Endothelial cell of umbilical vein (primary cell): ENCODE measurements around the gene MIPEP. TPM values are rescaled to one million over a fixed set of nuclear protein-coding genes. Genes with fewer than 3 reads are reported as not detected.

Experiments used
- BruUV-seq: library from RNA; stranded (reverse); fragments of 400-500 nt; replicated peaks from 2 replicates; lab custom pipeline; 2021; lab: Mats Ljungman, UMichigan
- CTCF ChIA-PET: fragments of 300-600, 350-600 bp; sonication (Branson Sonifier 250); formaldehyde crosslinking; loops from one replicate; lab custom pipeline; 2021; ENCODE audit warnings: antibody characterized with exemption, inconsistent platforms; lab: Charles Lee
- POLR2A ChIA-PET: fragments of 300-600, 350-600 bp; sonication (Branson Sonifier 250); formaldehyde crosslinking; loops from one replicate; lab custom pipeline; 2021; ENCODE audit warnings: antibody characterized with exemption, inconsistent platforms; lab: Charles Lee
- DNase-seq: peaks from one replicate; pipeline ENCODE4 v3.0.0-alpha.2; 2011; ENCODE audit warnings: low read depth, low spot score
- FAIRE-seq: peaks from 2 replicates; lab custom pipeline; 2011; peaks lifted over from hg19 to GRCh38; lab: Jason Lieb, UNC
- H2AFZ ChIP-seq: 2 replicates; pipeline ENCODE4 v1.6.0; 2012; ENCODE audit warnings: low read depth, low read length, control low read depth, inconsistent platforms
- H3K27ac ChIP-seq: 2 replicates; pipeline ENCODE4 v1.5.1; 2011; ENCODE audit warnings: low read depth, mild to moderate bottlenecking, control low read depth, low read length, moderate library complexity; ENCODE audit not compliant: insufficient read depth
- H3K27me3 ChIP-seq, 2 experiments: 2 replicates each; pipeline versions ENCODE4 v1.6.0 to v1.6.1; 2011; ENCODE audit warnings: low read length in 2 of 2, mixed read lengths in 1 of 2; ENCODE audit not compliant: control insufficient read depth in 2 of 2, insufficient read depth in 2 of 2
- H3K36me3 ChIP-seq, 2 experiments: 2 replicates in 1 of 2; 3 replicates in 1 of 2; pipeline ENCODE4 v1.5.1; 2011; ENCODE audit warnings: low read length in 2 of 2, mild to moderate bottlenecking in 1 of 2, moderate library complexity in 1 of 2; ENCODE audit not compliant: control insufficient read depth in 2 of 2, insufficient read depth in 2 of 2; ENCODE audit errors: extremely low read depth in 1 of 2
- H3K4me1 ChIP-seq: 3 replicates; pipeline ENCODE4 v1.5.1; 2011; ENCODE audit warnings: mild to moderate bottlenecking, low read length; ENCODE audit not compliant: control insufficient read depth, insufficient read depth; ENCODE audit errors: extremely low read depth
- H3K4me2 ChIP-seq: 2 replicates; pipeline ENCODE4 v1.6.1; 2011; ENCODE audit warnings: low read length, control low read depth, mixed read lengths; ENCODE audit not compliant: insufficient read depth
- H3K4me3 ChIP-seq, 3 experiments: fragments of 200-600 bp in 1 of 3; sonication (generic), shearing (Covaris generic) in 1 of 3; replicated peaks in 1 of 3; 2 replicates each; pipeline ENCODE4 v1.5.1; 2011 to 2016; ENCODE audit warnings: control low read depth in 3 of 3, low read length in 3 of 3, mild to moderate bottlenecking in 2 of 3, inconsistent platforms in 1 of 3, low read depth in 1 of 3, moderate library complexity in 1 of 3; ENCODE audit not compliant: insufficient read depth in 1 of 3
- H3K79me2 ChIP-seq: 2 replicates; pipeline ENCODE4 v1.6.0; 2012; ENCODE audit warnings: low read length, inconsistent platforms; ENCODE audit not compliant: control insufficient read depth, insufficient read depth
- H3K9ac ChIP-seq: replicated peaks from 2 replicates; pipeline ENCODE3; 2011; ENCODE audit warnings: low read length, control low read depth; ENCODE audit not compliant: insufficient read depth; ENCODE audit errors: extremely low read depth
- H3K9me1 ChIP-seq: replicated peaks from 3 replicates; pipeline ENCODE4 v1.6.0; 2011; ENCODE audit warnings: mild to moderate bottlenecking, low read length; ENCODE audit not compliant: control insufficient read depth, insufficient read depth; ENCODE audit errors: extremely low read depth
- H3K9me3 ChIP-seq: replicated peaks from 2 replicates; pipeline ENCODE4 v1.5.1; 2012; ENCODE audit warnings: low read length, inconsistent platforms; ENCODE audit not compliant: control insufficient read depth, insufficient read depth
- H4K20me1 ChIP-seq: replicated peaks from 2 replicates; pipeline ENCODE3; 2011; ENCODE audit warnings: mild to moderate bottlenecking, low read length; ENCODE audit not compliant: control insufficient read depth, insufficient read depth; ENCODE audit errors: extremely low read depth
- CTCF ChIP-seq, 2 donors: IDR thresholded peaks; 1 replicate in 1 of 2; 2 replicates in 1 of 2; pipeline ENCODE4 v1.5.1; 2011; ENCODE audit warnings: low read length in 2 of 2, mild to moderate bottlenecking in 2 of 2, moderate library complexity in 2 of 2, control low read depth in 1 of 2, inconsistent platforms in 1 of 2, low read depth in 1 of 2; ENCODE audit not compliant: insufficient read depth in 1 of 2; ENCODE audit errors: extremely low read depth in 1 of 2
- EZH2 ChIP-seq: IDR thresholded peaks from 2 replicates; pipeline ENCODE4 v1.6.1; 2012; ENCODE audit warnings: borderline replicate concordance, low read depth, mild to moderate bottlenecking, moderate library complexity, low read length, inconsistent platforms; ENCODE audit not compliant: severe bottlenecking
- FOS ChIP-seq: IDR thresholded peaks from 2 replicates; pipeline ENCODE4 v1.6.1; 2011; ENCODE audit warnings: mild to moderate bottlenecking, low read length, moderate library complexity, borderline replicate concordance; ENCODE audit not compliant: insufficient read depth
- GATA2 ChIP-seq: IDR thresholded peaks from 2 replicates; pipeline ENCODE4 v1.7.0; 2011; ENCODE audit warnings: low read depth, mild to moderate bottlenecking, moderate library complexity, mixed read lengths, low read length; ENCODE audit not compliant: insufficient read length, insufficient read depth
- JUN ChIP-seq: IDR thresholded peaks from 2 replicates; pipeline ENCODE4 v1.6.1; 2011; ENCODE audit warnings: borderline replicate concordance, low read depth; ENCODE audit not compliant: insufficient read length, insufficient read depth
- MAX ChIP-seq: IDR thresholded peaks from 2 replicates; pipeline ENCODE4 v1.6.1; 2011; ENCODE audit not compliant: insufficient read depth, insufficient read length
- MYC ChIP-seq: IDR thresholded peaks from one replicate; pipeline ENCODE4 v1.6.1; 2011; ENCODE audit warnings: mild to moderate bottlenecking, low read depth, low read length
- POLR2A ChIP-seq: IDR thresholded peaks from 2 replicates; pipeline ENCODE4 v1.6.1; 2012; ENCODE audit warnings: low read depth, mild to moderate bottlenecking, control low read depth, low read length
- POLR2AphosphoS5 ChIP-seq: IDR thresholded peaks from 2 replicates; pipeline ENCODE4 v1.6.1; 2012; ENCODE audit warnings: low read depth, mild to moderate bottlenecking, control low read depth, low read length, moderate library complexity; ENCODE audit not compliant: insufficient read depth
- dilution Hi-C: fragments of 300-500 bp; cut with MboI; formaldehyde crosslinking; loops from one replicate; pipeline ENCODE4 v1.15.0; 2019; ENCODE audit warnings: low sequenced_read_pairs; ENCODE audit not compliant: extremely low pct_ligation_motif_present
- intact Hi-C: fragments of 100-400 bp; cut with micrococcal nuclease; formaldehyde crosslinking; loops from one replicate; pipeline ENCODE4 v1.10.0; 2022
- polyA plus RNA-seq, 4 experiments: library from polyadenylated mRNA; depleted of rRNA in 3 of 4; stranded (reverse) in 3 of 4; unstranded in 1 of 4; fragments of >200 nt; gene quantifications; 2 replicates each; pipeline versions ENCODE4 v1.2.1 to v1.2.3, GENCODE V29; 2011 to 2012; ENCODE audit warnings: missing spikeins in 1 of 4
- total RNA-seq: library from RNA; stranded (reverse); gene quantifications from 2 replicates; pipeline ENCODE4 v1.2.3, GENCODE V29; 2021

The MIPEP gene
- total and polyA plus RNA-seq, 2 donors (not counting 3 experiments of a cell fraction or from before 2014, with no cell fraction given), result 12.4 to 19.2 TPM

- CTCF ChIA-PET, result no interaction called here
- no peak overlapping the region for H2AFZ ChIP-seq
These were observed 64.0 kb downstream of the MIPEP start for GRCh38 chr13:23825179-23825578.

More at GRCh38 chr13:23825179-23825578, 64.0 kb downstream of the MIPEP start:
- no TSS peak for BruUV-seq
- POLR2A ChIA-PET, result no interaction called here
- no peaks in the 10 kb centered on the region for H3K27me3 ChIP-seq
- no peak overlapping the region for H3K4me3 ChIP-seq
- TF ChIP-seq CTCF (IDR thresholded peaks at IDR 0.05; ENCODE audit: extremely low read depth in 1 of 2, insufficient read depth in 1 of 2, low read depth in 1 of 2, low read length in 2 of 2) (no peak), POLR2A (no peak), FOS (no peak), EZH2 (no peak), GATA2 (no peak), MYC (no peak), POLR2AphosphoS5 (no peak), JUN (no peak), MAX (no peak)
- H3K9ac ChIP-seq, result no peak overlapping the region
- no peak for DNase-seq
- no peak overlapping the region for H3K4me2 ChIP-seq
- H4K20me1 ChIP-seq, result no peaks in the 10 kb centered on the region
- dilution Hi-C loops, result no loop called here
- H3K36me3 ChIP-seq, result peaks cover 0 to 2% of the 10 kb centered on the region in 2 experiments
- no peaks in the 10 kb centered on the region for H3K79me2 ChIP-seq
- H3K9me1 ChIP-seq, result no peaks in the 10 kb centered on the region
- intact Hi-C loops, result no loop called here
- H3K9me3 ChIP-seq, result no peaks in the 10 kb centered on the region
- FAIRE-seq, result no peak
- no peaks in the 10 kb centered on the region for H3K4me1 ChIP-seq
- no peak overlapping the region for H3K27ac ChIP-seq
